Esophagus squamous epithelium (tissue), 5 donors: ENCODE results near the gene PHAX. TPM values are rescaled to one million over a fixed set of nuclear protein-coding genes. Genes with fewer than 3 reads are reported as not detected.
A peak's percentile ranks its signal among the peaks of the same experiment; 100 is the strongest.

Experiments used
- DNase-seq: peaks from one replicate; lab custom pipeline; 2025; lab: John Stamatoyannopoulos, UW
- H3K27ac ChIP-seq, 4 donors: fragments of 200-600 bp; sonication (generic); one replicate each; pipeline ENCODE4 v1.5.1; 2016 to 2019; ENCODE audit warnings: mild to moderate bottlenecking in 1 of 4
- H3K27me3 ChIP-seq, 4 donors: fragments of 200-600 bp; sonication (generic); 1 replicate in 3 of 4; 2 replicates in 1 of 4; pipeline versions ENCODE4 v1.5.1 to v1.6.0; 2017 to 2021; ENCODE audit warnings: antibody characterized with exemption in 1 of 4
- H3K36me3 ChIP-seq, 3 donors: fragments of 200-600 bp; sonication (generic); one replicate each; pipeline ENCODE4 v1.5.1; 2016 to 2019
- H3K4me1 ChIP-seq, 3 donors: fragments of 200-600 bp; sonication (generic); one replicate each; pipeline ENCODE4 v1.5.1; 2017 to 2019
- H3K4me3 ChIP-seq, 4 donors: fragments of 200-600 bp; sonication (generic); 1 replicate in 3 of 4; 2 replicates in 1 of 4; pipeline ENCODE4 v1.5.1; 2016 to 2019; ENCODE audit warnings: mild to moderate bottlenecking in 2 of 4, moderate library complexity in 1 of 4
- H3K9me3 ChIP-seq, 3 donors: fragments of 200-600 bp; sonication (generic); one replicate each; pipeline ENCODE4 v1.5.1; 2016 to 2019
- POLR2A ChIP-seq, 4 donors: fragments of 450-650 bp; IDR thresholded peaks; one replicate each; pipeline ENCODE4 v1.6.1; 2017; ENCODE audit warnings: antibody characterized with exemption in 4 of 4, mild to moderate bottlenecking in 4 of 4, moderate library complexity in 3 of 4
- WGBS, 2 donors: methylation state at CpG; one replicate each; pipeline ENCODE4 v1.1.5; 2018; 5-methylcytosine and 5-hydroxymethylcytosine counted together
- intact Hi-C: fragments of 100-400 bp; cut with DNase I; formaldehyde crosslinking; loops from one replicate; pipeline ENCODE4 v1.15.0; 2022
- total RNA-seq, 4 donors: library from RNA; depleted of rRNA; stranded (reverse); fragments of >200 nt; gene quantifications; one replicate each; pipeline ENCODE4 v1.1.0, GENCODE V29; 2016
- TF ChIP-seq, protein P1 (sequence below), 6 experiments: fragments of 450-650 bp in 4 of 6; fragments of 200-600 bp in 2 of 6; sonication (generic) in 2 of 6; IDR thresholded peaks; one replicate each; pipeline ENCODE4 v1.5.1; 2016 to 2019; ENCODE audit warnings: antibody characterized with exemption in 6 of 6, mild to moderate bottlenecking in 4 of 6, moderate library complexity in 4 of 6
- donor health status: DM: yes; HTN: yes; CAD: no.

The PHAX gene
- total RNA-seq, 4 donors from 2014 or later = 40.3 to 59.5 (median 49.3) TPM

DNA sequence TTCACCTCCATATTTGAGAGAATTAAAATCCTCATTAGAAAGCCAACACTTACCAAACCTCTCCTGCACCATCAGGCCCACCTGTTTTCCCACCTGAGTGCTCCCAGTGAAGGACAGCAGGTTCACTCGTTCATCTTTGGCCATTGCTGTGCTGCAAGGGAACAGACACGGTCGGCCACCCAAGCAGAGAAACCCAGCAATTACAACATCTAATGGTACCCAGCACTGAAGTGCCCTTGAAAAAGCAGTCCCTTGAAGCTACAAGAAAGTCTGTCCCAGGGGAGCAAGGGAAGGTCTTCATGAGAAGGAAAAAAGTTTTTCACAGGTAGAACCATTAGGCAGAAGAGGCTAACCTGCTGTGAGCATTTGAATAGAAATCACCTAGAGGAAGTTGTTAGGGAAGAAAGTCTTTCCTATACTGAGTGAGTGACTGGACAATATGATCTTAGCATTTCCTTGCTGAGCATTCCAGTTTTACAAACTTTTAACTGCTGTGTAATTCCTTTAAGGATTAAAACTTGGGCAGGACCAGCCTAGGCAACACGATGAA, 32.5 kb upstream of the PHAX start:
- H3K36me3 ChIP-seq = peaks cover 0 to 100% (median 25%) of the 10 kb centered on the region in 3 donors
- no peaks in the 10 kb centered on the region for H3K4me1 ChIP-seq
- no peak for TF ChIP-seq POLR2A (IDR thresholded peaks at IDR 0.05)
- TF ChIP-seq, protein P1, sequence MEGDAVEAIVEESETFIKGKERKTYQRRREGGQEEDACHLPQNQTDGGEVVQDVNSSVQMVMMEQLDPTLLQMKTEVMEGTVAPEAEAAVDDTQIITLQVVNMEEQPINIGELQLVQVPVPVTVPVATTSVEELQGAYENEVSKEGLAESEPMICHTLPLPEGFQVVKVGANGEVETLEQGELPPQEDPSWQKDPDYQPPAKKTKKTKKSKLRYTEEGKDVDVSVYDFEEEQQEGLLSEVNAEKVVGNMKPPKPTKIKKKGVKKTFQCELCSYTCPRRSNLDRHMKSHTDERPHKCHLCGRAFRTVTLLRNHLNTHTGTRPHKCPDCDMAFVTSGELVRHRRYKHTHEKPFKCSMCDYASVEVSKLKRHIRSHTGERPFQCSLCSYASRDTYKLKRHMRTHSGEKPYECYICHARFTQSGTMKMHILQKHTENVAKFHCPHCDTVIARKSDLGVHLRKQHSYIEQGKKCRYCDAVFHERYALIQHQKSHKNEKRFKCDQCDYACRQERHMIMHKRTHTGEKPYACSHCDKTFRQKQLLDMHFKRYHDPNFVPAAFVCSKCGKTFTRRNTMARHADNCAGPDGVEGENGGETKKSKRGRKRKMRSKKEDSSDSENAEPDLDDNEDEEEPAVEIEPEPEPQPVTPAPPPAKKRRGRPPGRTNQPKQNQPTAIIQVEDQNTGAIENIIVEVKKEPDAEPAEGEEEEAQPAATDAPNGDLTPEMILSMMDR (IDR thresholded peaks at IDR 0.05) = no peak
- H3K4me3 ChIP-seq = no peak overlapping the region
- H3K27ac ChIP-seq = no peak overlapping the region
- no peaks in the 10 kb centered on the region for H3K9me3 ChIP-seq
- H3K27me3 ChIP-seq = no peaks in the 10 kb centered on the region
- 87 to 93% methylated on average over 3 of the region's 4 CpGs for WGBS, 2 donors
- no peak for DNase-seq
- intact Hi-C loops = no loop called here

DNA sequence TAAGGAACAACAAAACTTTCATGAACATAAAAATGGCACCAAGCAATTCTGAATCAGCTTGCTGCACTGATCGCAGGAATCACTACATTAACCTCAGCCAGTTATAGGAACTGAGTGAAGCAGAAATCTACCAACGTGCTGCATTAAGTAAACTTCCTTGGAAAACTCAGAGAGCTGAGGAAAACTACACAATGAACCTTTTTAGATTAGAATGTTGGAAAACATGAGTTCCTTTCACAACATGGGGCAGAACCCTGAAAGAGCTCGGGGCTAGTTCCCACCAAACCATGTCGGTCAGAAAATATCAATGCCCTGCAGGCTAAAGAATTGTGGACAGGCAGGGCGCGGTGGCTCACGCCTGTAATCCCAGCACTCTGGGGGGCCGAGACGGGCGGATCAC, 25.1 kb upstream of the PHAX start:
- Histone ChIP-seq H3K4me1 (peaks cover 0 to 6% (median 0%) of the 10 kb centered on the region in 3 donors), H3K4me3 (no peak overlapping the region), H3K9me3 (no peaks in the 10 kb centered on the region), H3K27me3 (no peaks in the 10 kb centered on the region), H3K27ac (no peak overlapping the region), H3K36me3 (peaks cover 0 to 100% (median 14%) of the 10 kb centered on the region in 3 donors)
- DNase-seq = no peak
- TF ChIP-seq POLR2A (IDR thresholded peaks at IDR 0.05) = no peak
- TF ChIP-seq, protein P1 (IDR thresholded peaks at IDR 0.05) = no peak
- 89 to 90% methylated on average over 10 of the region's 10 CpGs for WGBS, 2 donors
- intact Hi-C loops = no loop called here

DNA sequence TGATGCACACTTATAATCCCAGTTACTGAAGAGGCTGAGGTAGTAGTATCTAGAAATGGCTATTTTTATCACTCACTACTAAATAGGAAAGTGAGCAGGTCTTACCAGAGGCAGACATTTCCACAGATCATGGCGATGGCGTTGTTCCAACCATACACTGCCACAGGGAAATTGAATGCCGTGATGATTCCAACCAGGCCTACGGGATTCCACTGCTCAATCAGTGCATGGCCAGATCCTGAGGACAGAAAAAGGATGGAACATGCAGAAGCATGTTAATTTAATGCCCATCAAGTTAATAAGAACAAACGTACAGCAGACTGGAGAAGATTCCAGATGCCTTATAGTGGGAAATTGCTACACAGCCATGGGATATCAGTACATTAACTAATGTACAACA, 23.8 kb upstream of the PHAX start:
- Histone ChIP-seq H3K27me3 (no peaks in the 10 kb centered on the region), H3K4me1 (peaks cover 0 to 6% (median 0%) of the 10 kb centered on the region in 3 donors), H3K9me3 (no peaks in the 10 kb centered on the region), H3K27ac (peak overlapping the region in 1 of 4 donors; percentile 22), H3K36me3 (peaks cover 0 to 100% (median 16%) of the 10 kb centered on the region in 3 donors), H3K4me3 (no peak overlapping the region)
- TF ChIP-seq POLR2A (IDR thresholded peaks at IDR 0.05) = no peak
- TF ChIP-seq, protein P1 (IDR thresholded peaks at IDR 0.05) = no peak
- intact Hi-C loops = no loop called here
- WGBS, 2 donors = 41 to 47% methylated on average over 5 of the region's 5 CpGs
- no peak for DNase-seq

DNA sequence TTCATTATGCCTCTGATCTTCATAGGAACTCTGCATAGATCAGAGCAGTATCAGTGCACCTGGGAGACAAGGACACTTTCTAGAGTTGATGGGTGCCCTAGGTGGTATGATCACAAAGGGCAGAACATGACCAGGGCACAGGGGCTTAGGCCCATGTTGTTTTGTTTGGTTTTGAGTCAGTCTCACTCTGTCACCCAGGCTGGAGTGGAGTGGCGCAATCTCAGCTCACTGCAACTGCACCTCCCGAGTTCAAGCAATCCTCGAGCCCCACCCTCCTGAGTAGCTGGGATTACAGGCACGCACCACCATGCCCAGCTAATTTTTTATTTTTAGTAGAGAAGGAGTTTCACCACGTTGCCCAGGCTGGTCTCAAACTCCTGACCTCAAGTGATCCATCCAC, 23.3 kb upstream of the PHAX start:
- intact Hi-C loops = no loop called here
- H3K36me3 ChIP-seq = peaks cover 0 to 100% (median 12%) of the 10 kb centered on the region in 3 donors
- no peaks in the 10 kb centered on the region for H3K27me3 ChIP-seq
- TF ChIP-seq POLR2A (IDR thresholded peaks at IDR 0.05) = no peak
- H3K4me1 ChIP-seq = peaks cover 0 to 6% (median 0%) of the 10 kb centered on the region in 3 donors
- DNase-seq = no peak
- H3K9me3 ChIP-seq = no peaks in the 10 kb centered on the region
- 50 to 64% methylated on average over 3 to 4 of the region's 5 CpGs for WGBS, 2 donors
- peak overlapping the region in 2 of 4 donors; percentile 5 to 22 for H3K27ac ChIP-seq
- no peak overlapping the region for H3K4me3 ChIP-seq

DNA sequence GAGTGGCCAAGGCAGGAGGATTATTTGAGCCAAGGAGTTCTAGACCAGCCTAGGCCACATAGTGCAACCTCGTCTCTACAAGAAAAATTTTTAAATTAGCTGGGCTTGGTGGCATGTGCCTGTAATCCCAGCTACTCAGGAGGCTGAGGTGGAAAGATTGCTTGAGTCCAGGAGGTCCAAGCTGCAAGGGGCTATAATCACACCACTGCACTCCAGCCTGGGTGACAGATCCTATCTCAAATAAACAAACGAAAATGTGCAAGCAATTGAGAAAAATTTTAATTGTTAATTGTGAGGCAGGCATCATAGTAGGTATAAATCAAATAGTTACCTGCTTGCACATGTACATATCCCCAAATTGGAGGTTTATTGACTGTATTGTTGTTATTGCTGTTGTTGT, 21.0 kb upstream of the PHAX start:
- no peak for DNase-seq
- Histone ChIP-seq H3K9me3 (no peaks in the 10 kb centered on the region), H3K27me3 (no peaks in the 10 kb centered on the region), H3K36me3 (peaks cover 0 to 100% (median 11%) of the 10 kb centered on the region in 3 donors), H3K27ac (no peak overlapping the region), H3K4me3 (no peak overlapping the region), H3K4me1 (peaks cover 0 to 6% (median 0%) of the 10 kb centered on the region in 3 donors)
- intact Hi-C loops = no loop called here
- 87 to 95% methylated on average over 2 of the region's 2 CpGs for WGBS, 2 donors
- TF ChIP-seq POLR2A (IDR thresholded peaks at IDR 0.05) = no peak
- TF ChIP-seq, protein P1 (IDR thresholded peaks at IDR 0.05) = no peak
